Kidney (tissue), 14 donors: Measurements from ENCODE around the gene FAM50A. TPM values are rescaled to one million over a fixed set of nuclear protein-coding genes. Genes with fewer than 3 reads are reported as not detected.

Experiments
- DNase-seq, 5 donors: peaks; one replicate each; pipeline ENCODE4 v3.0.0-alpha.2; 2013 to 2020
- FAIRE-seq: peaks from 2 replicates; lab custom pipeline; 2012; peaks lifted over from hg19 to GRCh38; lab: Jason Lieb, UNC
- H3K27ac ChIP-seq, 2 donors: one replicate each; pipeline ENCODE4 v1.7.0; 2013; ENCODE audit warnings: low read depth in 2 of 2, low read length in 2 of 2, inconsistent platforms in 1 of 2
- H3K27me3 ChIP-seq: one replicate; pipeline ENCODE4 v1.7.1; 2013; ENCODE audit warnings: low read length, inconsistent platforms; ENCODE audit not compliant: control insufficient read depth, insufficient read depth
- H3K36me3 ChIP-seq, 3 donors: one replicate each; pipeline versions ENCODE4 v1.7.0 to v1.7.1; 2013; ENCODE audit warnings: low read length in 3 of 3, control low read depth in 1 of 3, inconsistent platforms in 1 of 3; ENCODE audit not compliant: insufficient read depth in 3 of 3, control insufficient read depth in 2 of 3
- H3K4me1 ChIP-seq, 3 donors: one replicate each; pipeline versions ENCODE4 v1.7.0 to v1.7.1; 2013; ENCODE audit warnings: low read length in 3 of 3, inconsistent platforms in 1 of 3, low read depth in 1 of 3; ENCODE audit not compliant: control insufficient read depth in 2 of 3, insufficient read depth in 2 of 3
- H3K4me3 ChIP-seq, 3 donors: one replicate each; pipeline versions ENCODE4 v1.7.0 to v1.8.1; 2013; ENCODE audit warnings: low read length in 3 of 3, control low read depth in 1 of 3, inconsistent platforms in 1 of 3
- H3K9ac ChIP-seq, 3 donors: one replicate each; pipeline versions ENCODE4 v1.7.0 to v1.7.1; 2013; ENCODE audit warnings: low read length in 3 of 3, control low read depth in 1 of 3, inconsistent platforms in 1 of 3
- H3K9me3 ChIP-seq, 3 donors: one replicate each; pipeline versions ENCODE4 v1.7.0 to v1.7.1; 2013; ENCODE audit warnings: low read length in 3 of 3, control low read depth in 1 of 3, inconsistent platforms in 1 of 3; ENCODE audit not compliant: control insufficient read depth in 2 of 3, insufficient read depth in 1 of 3
- intact Hi-C: fragments of 100-400 bp; cut with DNase I; formaldehyde crosslinking; loops from one replicate; pipeline ENCODE4 v1.11.1; 2022
- polyA plus RNA-seq: library from polyadenylated mRNA; stranded (reverse); fragments of 350-450 nt; fragmentation: Illumina TruSeq; extraction: RNeasy Lipid Tissue Mini Kit (QIAGEN cat#74804); gene quantifications from one replicate; pipeline ENCODE4 v1.2.3, GENCODE V29; 2014; ENCODE audit warnings: low read depth, low replicate concordance; ENCODE audit not compliant: insufficient read depth
- total RNA-seq: library from RNA; stranded (reverse); fragmentation: NEBNext Ultra II Directional; extraction: Animal tissue kit (Norgen Biotek cat#: 25700); gene quantifications from one replicate; pipeline ENCODE4 v1.2.1, GENCODE V29; 2021
- TF ChIP-seq, protein P1 (sequence below): IDR thresholded peaks from 3 replicates; pipeline ENCODE4 v1.5.1; 2012; ENCODE audit warnings: mild to moderate bottlenecking, moderate library complexity, borderline replicate concordance; ENCODE audit not compliant: insufficient read depth; ENCODE audit errors: extremely low read depth
- donor health status: control.
- donor health status: control.
- donor health status: control.
- donor health status: control.
- donor health status: control.
- donor health status: DM: yes; HTN: yes; CAD: no.
- donor health status: Normal renal cell carcinoma (clear cell type).

Gene FAM50A
- total and polyA plus RNA-seq, 2 donors from 2014 or later = 46.0 to 112 TPM

DNA sequence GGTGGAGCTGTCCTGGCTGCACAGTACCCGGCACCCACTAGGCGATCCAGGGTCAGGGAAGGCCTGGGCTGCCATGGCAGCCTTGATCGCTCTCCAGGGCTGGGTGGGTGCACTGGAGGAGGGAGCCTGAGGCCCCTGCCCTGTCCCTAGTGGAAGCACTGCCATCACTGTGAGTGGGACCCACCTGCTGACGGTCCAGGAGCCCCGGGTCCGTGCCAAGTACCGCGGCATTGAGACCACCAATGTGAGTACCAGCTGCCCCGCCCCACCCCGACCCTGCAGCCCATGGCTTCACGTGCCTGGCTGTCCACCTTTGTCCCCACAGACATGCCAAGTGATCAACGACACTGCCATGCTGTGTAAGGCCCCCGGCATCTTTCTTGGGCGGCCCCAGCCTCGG is 23.0 kb downstream of the FAM50A start:
- intact Hi-C loops = no loop called here
- DNase-seq = peak in 1 of 5 donors; percentile 61
- Histone ChIP-seq H3K4me3 (no peak overlapping the region), H3K36me3 (no peaks in the 10 kb centered on the region), H3K9ac (no peak overlapping the region), H3K27me3 (no peaks in the 10 kb centered on the region), H3K27ac (no peak overlapping the region), H3K9me3 (no peaks in the 10 kb centered on the region), H3K4me1 (no peaks in the 10 kb centered on the region)
- no peak for FAIRE-seq
- TF ChIP-seq, protein P1, sequence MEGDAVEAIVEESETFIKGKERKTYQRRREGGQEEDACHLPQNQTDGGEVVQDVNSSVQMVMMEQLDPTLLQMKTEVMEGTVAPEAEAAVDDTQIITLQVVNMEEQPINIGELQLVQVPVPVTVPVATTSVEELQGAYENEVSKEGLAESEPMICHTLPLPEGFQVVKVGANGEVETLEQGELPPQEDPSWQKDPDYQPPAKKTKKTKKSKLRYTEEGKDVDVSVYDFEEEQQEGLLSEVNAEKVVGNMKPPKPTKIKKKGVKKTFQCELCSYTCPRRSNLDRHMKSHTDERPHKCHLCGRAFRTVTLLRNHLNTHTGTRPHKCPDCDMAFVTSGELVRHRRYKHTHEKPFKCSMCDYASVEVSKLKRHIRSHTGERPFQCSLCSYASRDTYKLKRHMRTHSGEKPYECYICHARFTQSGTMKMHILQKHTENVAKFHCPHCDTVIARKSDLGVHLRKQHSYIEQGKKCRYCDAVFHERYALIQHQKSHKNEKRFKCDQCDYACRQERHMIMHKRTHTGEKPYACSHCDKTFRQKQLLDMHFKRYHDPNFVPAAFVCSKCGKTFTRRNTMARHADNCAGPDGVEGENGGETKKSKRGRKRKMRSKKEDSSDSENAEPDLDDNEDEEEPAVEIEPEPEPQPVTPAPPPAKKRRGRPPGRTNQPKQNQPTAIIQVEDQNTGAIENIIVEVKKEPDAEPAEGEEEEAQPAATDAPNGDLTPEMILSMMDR = no peak

DNA sequence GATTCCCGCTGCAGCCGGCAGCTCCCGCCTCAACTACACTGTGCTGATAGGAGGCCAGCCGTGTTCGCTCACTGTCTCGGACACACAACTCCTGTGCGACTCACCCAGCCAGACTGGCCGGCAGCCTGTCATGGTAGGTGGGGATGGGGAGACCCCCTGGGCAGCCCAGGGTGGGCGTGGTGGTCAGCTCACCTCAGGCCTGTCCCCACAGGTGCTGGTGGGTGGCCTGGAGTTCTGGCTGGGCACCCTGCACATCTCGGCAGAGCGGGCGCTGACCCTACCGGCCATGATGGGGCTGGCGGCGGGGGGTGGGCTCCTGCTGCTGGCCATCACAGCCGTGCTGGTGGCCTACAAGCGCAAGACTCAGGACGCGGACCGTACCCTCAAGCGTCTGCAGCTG is 23.6 kb downstream of the FAM50A start:
- Histone ChIP-seq H3K4me1 (no peaks in the 10 kb centered on the region), H3K4me3 (no peak overlapping the region), H3K9me3 (no peaks in the 10 kb centered on the region), H3K9ac (no peak overlapping the region), H3K36me3 (no peaks in the 10 kb centered on the region), H3K27me3 (no peaks in the 10 kb centered on the region), H3K27ac (no peak overlapping the region)
- DNase-seq = no peak
- intact Hi-C loops = no loop called here
- TF ChIP-seq, protein P1 = no peak
- FAIRE-seq = no peak

DNA sequence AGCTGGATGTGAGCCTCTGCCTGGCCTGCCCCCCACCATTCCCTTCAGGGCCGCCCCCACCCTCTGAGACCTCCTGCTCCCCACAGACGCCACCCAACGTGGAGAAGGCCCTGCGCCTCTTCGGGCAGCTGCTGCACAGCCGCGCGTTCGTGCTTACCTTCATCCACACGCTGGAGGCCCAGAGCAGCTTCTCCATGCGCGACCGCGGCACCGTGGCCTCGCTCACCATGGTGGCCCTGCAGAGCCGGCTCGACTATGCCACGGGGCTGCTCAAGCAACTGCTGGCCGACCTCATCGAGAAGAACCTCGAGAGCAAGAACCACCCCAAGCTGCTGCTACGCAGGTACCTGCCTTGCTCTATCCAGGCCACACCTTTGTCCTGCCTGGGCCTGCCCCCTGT is 24.3 kb downstream of the FAM50A start:
- Histone ChIP-seq H3K9me3 (no peaks in the 10 kb centered on the region), H3K27ac (no peak overlapping the region), H3K36me3 (no peaks in the 10 kb centered on the region), H3K27me3 (no peaks in the 10 kb centered on the region), H3K4me3 (no peak overlapping the region), H3K9ac (no peak overlapping the region), H3K4me1 (no peaks in the 10 kb centered on the region)
- FAIRE-seq (no peak), DNase-seq (no peak)
- TF ChIP-seq, protein P1 = no peak
- intact Hi-C loops = no loop called here

DNA sequence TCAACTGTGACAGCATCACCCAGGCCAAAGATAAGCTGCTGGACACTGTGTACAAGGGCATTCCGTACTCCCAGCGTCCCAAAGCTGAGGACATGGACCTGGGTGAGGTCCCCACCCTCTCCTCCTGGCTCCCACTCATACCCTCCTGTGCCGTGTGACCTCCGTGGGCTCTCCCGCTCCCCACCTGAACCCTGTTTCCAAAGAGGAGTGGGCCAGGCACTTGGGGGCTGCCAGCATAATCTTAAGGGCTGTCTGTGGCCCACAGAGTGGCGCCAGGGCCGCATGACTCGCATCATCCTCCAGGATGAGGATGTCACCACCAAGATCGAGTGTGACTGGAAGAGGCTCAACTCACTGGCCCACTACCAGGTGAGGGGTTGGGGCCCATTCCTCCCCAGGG is 25.2 kb downstream of the FAM50A start:
- intact Hi-C loops = no loop called here
- H3K4me1 ChIP-seq = no peaks in the 10 kb centered on the region
- H3K36me3 ChIP-seq = no peaks in the 10 kb centered on the region
- H3K27ac ChIP-seq = no peak overlapping the region
- DNase-seq (no peak), FAIRE-seq (no peak)
- H3K9me3 ChIP-seq = no peaks in the 10 kb centered on the region
- H3K27me3 ChIP-seq = no peaks in the 10 kb centered on the region
- H3K9ac ChIP-seq = no peak overlapping the region
- TF ChIP-seq, protein P1 = no peak
- H3K4me3 ChIP-seq = no peak overlapping the region
